OCI-LY3 (cell line): ENCODE measurements around the gene CHAD.

Source experiments
- H2AFZ ChIP-seq: fragments of 200-600, 300-600 bp; shearing (Covaris generic); 2 replicates; pipeline ENCODE4 v1.6.0; 2014; ENCODE audit warnings: antibody characterized with exemption, low read depth, low read length
- H3K27ac ChIP-seq: fragments of 200-600, 300-600 bp; sonication (generic); 2 replicates; pipeline ENCODE4 v1.5.1; 2014; ENCODE audit warnings: mild to moderate bottlenecking, low read length, moderate library complexity, mixed read lengths
- H3K27me3 ChIP-seq: fragments of 200-600, 300-600 bp; sonication (generic); 2 replicates; pipeline ENCODE4 v1.6.1; 2014; ENCODE audit warnings: low read depth, low read length, mixed read lengths
- H3K36me3 ChIP-seq: fragments of 200-600, 300-600 bp; sonication (generic); replicated peaks from 2 replicates; pipeline ENCODE3; 2014; ENCODE audit warnings: low read depth, low read length, mixed read lengths
- H3K4me1 ChIP-seq: fragments of 300-600, 200-600 bp; sonication (generic); 2 replicates; pipeline ENCODE4 v1.6.1; 2014; ENCODE audit warnings: low read length, mixed read lengths
- H3K4me2 ChIP-seq: fragments of 200-600, 300-600 bp; sonication (generic); 2 replicates; pipeline ENCODE4 v1.6.1; 2014; ENCODE audit warnings: low read length, mixed read lengths
- H3K4me3 ChIP-seq: fragments of 300-600, 200-600 bp; sonication (generic); 2 replicates; pipeline ENCODE4 v1.5.1; 2014; ENCODE audit warnings: antibody characterized with exemption, mild to moderate bottlenecking, low read length, moderate library complexity
- H3K79me2 ChIP-seq: fragments of 300-600, 200-600 bp; shearing (Covaris generic); 2 replicates; pipeline ENCODE4 v1.6.1; 2014; ENCODE audit warnings: mild to moderate bottlenecking, low read length, mixed read lengths
- H3K9ac ChIP-seq: fragments of 300-600, 200-600 bp; shearing (Covaris generic); 2 replicates; pipeline ENCODE4 v1.6.0; 2014; ENCODE audit warnings: mild to moderate bottlenecking, low read length, moderate library complexity
- H3K9me3 ChIP-seq: fragments of 200-600, 300-600 bp; shearing (Covaris generic); 2 replicates; pipeline ENCODE4 v1.6.1; 2014; ENCODE audit warnings: low read length, mixed read lengths; ENCODE audit not compliant: insufficient read depth
- H4K20me1 ChIP-seq: fragments of 200-600, 300-600 bp; sonication (generic); 2 replicates; pipeline ENCODE4 v1.6.1; 2016; ENCODE audit warnings: low read length, mixed read lengths; ENCODE audit not compliant: insufficient read depth
- EZH2phosphoT487 ChIP-seq: fragments of 200-600 bp; shearing (Covaris generic); IDR thresholded peaks from 2 replicates; pipeline ENCODE4 v1.6.1; 2018; ENCODE audit warnings: antibody characterized with exemption, mixed run types, low read depth
- TF ChIP-seq, protein P1 (sequence below): fragments of 200-600, 300-600 bp; sonication (generic); IDR thresholded peaks from 2 replicates; pipeline ENCODE4 v1.5.1; 2014; ENCODE audit warnings: antibody characterized with exemption, low read length, low read depth

The CHAD gene

DNA sequence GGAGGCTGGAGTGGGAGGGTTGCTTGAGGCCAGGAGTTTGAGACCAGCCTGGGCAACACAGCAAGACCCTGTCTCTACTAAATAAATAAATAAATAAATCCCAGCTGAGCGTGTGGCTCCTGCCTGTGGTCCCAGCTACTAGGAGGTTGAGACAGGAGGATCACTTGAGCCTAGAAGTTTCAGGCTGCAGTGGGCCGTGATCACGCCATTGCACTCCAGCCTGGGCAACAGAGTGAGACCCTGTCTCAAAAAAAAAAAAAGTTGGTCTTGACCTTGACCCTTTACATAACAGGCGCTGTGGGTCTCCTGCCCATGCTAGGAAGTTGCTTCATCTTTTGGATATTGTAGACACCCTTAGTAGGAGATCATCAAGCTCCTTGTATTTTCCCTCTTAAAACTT lies 31.3 kb downstream of the CHAD start:
- Histone ChIP-seq H3K4me3 (no peak overlapping the region), H3K27ac (no peak overlapping the region), H3K27me3 (no peaks in the 10 kb centered on the region), H3K4me1 (no peaks in the 10 kb centered on the region), H3K36me3 (peaks cover 2% of the 10 kb centered on the region), H3K4me2 (no peak overlapping the region), H2AFZ (no peak overlapping the region), H3K9me3 (no peaks in the 10 kb centered on the region), H3K79me2 (no peaks in the 10 kb centered on the region), H4K20me1 (peaks cover 5% of the 10 kb centered on the region; the same call in 1 of the 2 replicates), H3K9ac (no peak overlapping the region)
- no peak for TF ChIP-seq EZH2phosphoT487
- TF ChIP-seq, protein P1, sequence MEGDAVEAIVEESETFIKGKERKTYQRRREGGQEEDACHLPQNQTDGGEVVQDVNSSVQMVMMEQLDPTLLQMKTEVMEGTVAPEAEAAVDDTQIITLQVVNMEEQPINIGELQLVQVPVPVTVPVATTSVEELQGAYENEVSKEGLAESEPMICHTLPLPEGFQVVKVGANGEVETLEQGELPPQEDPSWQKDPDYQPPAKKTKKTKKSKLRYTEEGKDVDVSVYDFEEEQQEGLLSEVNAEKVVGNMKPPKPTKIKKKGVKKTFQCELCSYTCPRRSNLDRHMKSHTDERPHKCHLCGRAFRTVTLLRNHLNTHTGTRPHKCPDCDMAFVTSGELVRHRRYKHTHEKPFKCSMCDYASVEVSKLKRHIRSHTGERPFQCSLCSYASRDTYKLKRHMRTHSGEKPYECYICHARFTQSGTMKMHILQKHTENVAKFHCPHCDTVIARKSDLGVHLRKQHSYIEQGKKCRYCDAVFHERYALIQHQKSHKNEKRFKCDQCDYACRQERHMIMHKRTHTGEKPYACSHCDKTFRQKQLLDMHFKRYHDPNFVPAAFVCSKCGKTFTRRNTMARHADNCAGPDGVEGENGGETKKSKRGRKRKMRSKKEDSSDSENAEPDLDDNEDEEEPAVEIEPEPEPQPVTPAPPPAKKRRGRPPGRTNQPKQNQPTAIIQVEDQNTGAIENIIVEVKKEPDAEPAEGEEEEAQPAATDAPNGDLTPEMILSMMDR, result no peak

DNA sequence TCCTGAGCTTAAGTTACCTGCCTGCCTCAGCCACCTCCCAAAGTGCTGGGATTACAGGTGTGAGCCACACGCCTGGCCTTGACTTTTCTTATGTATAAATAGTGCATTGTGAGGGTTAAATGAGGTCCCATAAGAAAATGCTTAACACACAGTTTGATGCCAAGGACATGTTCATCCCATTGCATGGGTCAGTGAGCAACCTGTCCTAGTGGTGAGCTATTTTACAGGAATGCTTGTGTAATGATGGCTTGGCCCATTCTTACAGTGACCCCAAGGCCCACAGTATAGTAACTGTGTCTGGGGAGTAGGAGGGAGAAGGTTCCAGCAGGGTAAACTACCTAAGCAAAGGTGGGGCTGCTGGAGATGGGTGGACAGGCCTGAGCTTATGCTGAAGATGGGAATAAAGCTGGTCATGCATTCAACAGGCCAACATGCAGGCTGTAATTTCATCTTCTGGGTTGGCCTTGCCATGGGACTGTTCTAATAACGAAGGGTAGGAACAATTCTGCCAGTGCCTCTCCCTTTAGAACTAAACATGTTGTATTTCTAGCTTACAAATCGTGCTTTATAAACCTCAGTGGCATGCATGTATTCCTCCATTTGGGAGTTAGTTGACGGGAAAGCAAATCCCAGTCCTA lies 36.4 kb downstream of the CHAD start:
- TF ChIP-seq, protein P1, result no peak
- TF ChIP-seq EZH2phosphoT487, result no peak
- Histone ChIP-seq H3K27ac (no peak overlapping the region), H3K9me3 (no peaks in the 10 kb centered on the region), H3K4me1 (peaks cover 7% of the 10 kb centered on the region; the same call in 1 of the 2 replicates), H4K20me1 (no peaks in the 10 kb centered on the region), H3K79me2 (peaks cover 15% of the 10 kb centered on the region), H3K36me3 (peaks cover 12% of the 10 kb centered on the region), H3K9ac (no peak overlapping the region), H3K4me2 (no peak overlapping the region), H3K27me3 (no peaks in the 10 kb centered on the region), H2AFZ (no peak overlapping the region), H3K4me3 (no peak overlapping the region)

DNA sequence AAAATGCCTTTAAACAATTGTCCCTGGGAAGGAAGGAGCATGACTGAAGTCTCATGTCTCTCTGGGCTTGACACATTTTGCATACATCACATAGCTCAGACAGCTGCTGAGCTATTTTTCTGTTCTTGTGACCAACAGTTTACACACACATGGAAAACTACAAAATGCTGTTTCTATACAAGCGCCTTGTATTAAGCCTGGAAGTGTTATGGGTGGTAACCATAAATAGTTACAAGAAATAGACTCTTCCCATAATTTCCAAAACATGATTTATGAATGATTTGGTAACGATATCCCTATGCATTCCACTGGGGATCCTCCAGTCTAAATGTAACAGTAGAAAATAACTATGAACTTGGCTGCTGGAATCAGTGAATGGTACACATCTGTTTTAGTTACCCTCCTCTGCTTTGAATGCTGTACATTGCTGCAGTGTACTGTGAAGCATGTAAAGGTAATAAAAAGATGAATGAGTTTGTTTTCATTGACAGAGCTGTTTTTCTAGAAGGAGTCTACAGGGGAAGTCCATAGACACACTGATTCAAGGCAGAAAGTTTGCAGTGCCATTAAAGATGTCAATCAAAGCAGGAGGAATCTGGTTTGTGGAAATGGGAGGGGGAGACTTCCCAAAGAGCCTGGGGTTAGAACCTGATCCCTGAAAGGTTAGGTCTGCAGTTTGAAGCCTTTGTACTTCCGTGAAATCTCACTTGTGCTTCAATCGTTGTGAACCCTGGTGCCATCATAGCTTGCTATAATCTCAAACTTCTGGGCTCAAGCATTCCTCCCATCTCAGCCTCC lies 37.7 kb downstream of the CHAD start:
- peaks cover 12% of the 10 kb centered on the region for H3K36me3 ChIP-seq
- H4K20me1 ChIP-seq, result no peaks in the 10 kb centered on the region
- H3K27me3 ChIP-seq, result no peaks in the 10 kb centered on the region
- TF ChIP-seq, protein P1, result no peak
- no peak for TF ChIP-seq EZH2phosphoT487
- H3K79me2 ChIP-seq, result peaks cover 27% of the 10 kb centered on the region
- H3K4me3 ChIP-seq, result no peak overlapping the region
- no peaks in the 10 kb centered on the region for H3K9me3 ChIP-seq
- no peak overlapping the region for H3K4me2 ChIP-seq
- peaks cover 8% of the 10 kb centered on the region; the same call in 1 of the 2 replicates for H3K4me1 ChIP-seq
- H2AFZ ChIP-seq, result no peak overlapping the region
- H3K27ac ChIP-seq, result no peak overlapping the region
- H3K9ac ChIP-seq, result no peak overlapping the region

DNA sequence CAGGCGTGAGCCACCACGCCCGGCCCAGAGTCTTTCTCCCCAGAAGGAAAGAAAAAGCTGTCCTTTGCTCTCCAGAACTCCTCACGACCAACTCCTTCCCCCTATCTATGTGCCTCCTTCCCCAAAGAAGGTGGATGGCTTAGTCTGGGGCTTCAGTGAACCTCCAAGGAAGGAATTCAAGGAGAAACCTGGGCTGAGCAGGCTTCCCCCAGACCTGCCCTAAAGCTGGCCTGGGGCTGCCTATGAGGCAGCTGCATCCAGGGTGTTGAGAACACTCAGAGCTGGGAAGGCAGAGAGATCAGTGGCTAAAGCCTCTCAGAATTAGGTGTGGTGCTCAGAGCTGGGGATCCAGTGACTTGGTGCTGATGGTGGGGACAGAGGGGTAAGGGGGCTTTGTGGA lies 38.9 kb downstream of the CHAD start:
- no peak overlapping the region for H3K9ac ChIP-seq
- H3K4me2 ChIP-seq, result no peak overlapping the region
- no peak overlapping the region for H3K4me3 ChIP-seq
- no peak overlapping the region for H3K27ac ChIP-seq
- no peaks in the 10 kb centered on the region for H3K9me3 ChIP-seq
- H3K36me3 ChIP-seq, result peaks cover 12% of the 10 kb centered on the region
- H3K79me2 ChIP-seq, result peaks cover 29% of the 10 kb centered on the region
- no peak overlapping the region for H2AFZ ChIP-seq
- H4K20me1 ChIP-seq, result no peaks in the 10 kb centered on the region
- H3K27me3 ChIP-seq, result no peaks in the 10 kb centered on the region
- H3K4me1 ChIP-seq, result peaks cover 16% of the 10 kb centered on the region
- TF ChIP-seq, protein P1, result no peak
- no peak for TF ChIP-seq EZH2phosphoT487
